Inflammatory macrophage treated with lipopolysaccharide for 4 hours (primary cell): ENCODE data around the gene ESYT2.

ENCODE experiments used
- DNase-seq: peaks from one replicate; pipeline ENCODE4 v3.0.0-alpha.2; 2020

Gene ESYT2

DNA sequence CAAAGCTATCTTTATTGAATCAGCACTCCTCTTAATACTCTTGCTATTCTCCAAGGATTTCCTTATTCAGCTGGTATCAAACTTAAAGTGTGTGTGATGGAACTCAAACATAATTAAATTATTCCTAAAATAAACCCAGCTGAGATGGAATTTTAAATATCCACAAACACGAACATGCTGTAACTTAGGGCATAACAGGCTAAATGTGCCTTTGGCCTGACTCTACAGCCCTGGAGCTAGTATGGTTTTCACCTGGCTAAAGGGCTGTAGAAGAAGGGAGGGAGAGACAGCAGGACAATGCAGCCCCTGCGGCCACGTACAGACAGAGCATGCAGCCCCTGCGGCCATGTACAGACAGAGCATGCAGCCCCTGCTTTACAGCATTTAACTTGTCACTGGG, 34.0 kb downstream of the ESYT2 start:
- DNase-seq, result no peak

- DNase-seq, result no peak
Measured at GRCh38 chr7:158791107-158791506, 38.2 kb downstream of the ESYT2 start.

DNA sequence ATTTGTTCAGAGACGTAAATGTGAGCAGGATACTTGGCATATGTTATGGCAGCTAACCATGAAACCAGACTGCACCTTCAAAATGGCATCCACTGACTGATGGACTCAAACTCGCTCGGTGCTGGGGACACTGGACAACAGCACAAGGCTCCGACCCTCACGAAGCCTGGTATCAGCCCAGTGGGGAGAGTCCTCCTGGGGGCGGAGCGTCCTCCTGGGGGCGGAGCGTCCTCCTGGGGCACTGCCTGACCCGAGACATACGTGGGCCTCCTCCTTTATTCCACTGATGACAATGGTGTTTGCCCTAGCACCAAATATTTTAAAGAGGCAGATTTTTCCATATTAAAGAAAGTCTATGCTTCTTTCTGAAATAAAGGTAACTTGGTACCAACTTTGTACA, 39.5 kb downstream of the ESYT2 start:
- DNase-seq, result no peak

DNA sequence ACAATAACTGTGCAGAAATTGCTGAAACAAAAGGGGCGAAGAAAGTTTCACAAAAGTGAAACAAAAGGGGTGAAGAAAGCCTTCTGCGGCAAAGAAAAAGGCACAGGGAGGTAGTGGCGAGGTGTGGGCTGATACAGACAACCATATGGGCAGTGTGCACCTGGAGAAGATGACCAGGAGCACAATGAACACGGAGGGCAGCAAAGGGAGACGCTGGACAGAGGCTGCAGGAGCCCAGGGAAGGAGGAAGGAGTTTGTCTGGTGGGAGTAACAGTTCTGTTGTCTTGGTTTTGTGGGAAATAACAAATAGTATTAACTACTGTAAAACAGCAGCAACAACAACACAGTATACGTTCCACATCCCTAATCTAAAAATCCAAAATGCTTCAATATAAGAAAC, 42.4 kb downstream of the ESYT2 start:
- DNase-seq, result no peak

- DNase-seq, result no peak
Measured at GRCh38 chr7:158784270-158784669, 45.0 kb downstream of the ESYT2 start.

DNA sequence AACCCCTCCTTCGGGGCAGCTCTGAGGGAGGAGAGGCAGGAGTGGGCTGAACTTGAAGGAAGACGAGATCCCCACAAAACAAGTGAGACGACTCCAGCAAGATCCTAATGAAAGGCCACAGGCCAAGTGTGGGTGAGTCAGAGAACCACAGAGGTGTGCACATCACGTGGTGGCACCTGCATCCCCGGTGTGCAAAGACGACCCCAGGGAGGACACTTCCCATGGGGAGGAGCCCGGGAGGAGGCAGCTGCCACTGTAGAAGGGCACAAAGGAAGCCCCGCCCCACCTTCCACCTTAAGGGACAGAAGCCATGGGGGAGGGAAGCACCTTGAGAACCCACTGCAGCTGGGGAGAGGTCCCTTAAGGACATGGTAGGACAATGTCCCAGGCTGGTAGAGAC, 45.7 kb downstream of the ESYT2 start:
- DNase-seq, result no peak

GRCh38 chr7:158782761-158783401, 46.4 kb downstream of the ESYT2 start:
- DNase-seq, result peak; percentile 18

GRCh38 chr7:158781974-158782664, 47.2 kb downstream of the ESYT2 start:
- DNase-seq, result no peak

GRCh38 chr7:158781217-158781973, 47.9 kb downstream of the ESYT2 start:
- DNase-seq, result no peak

GRCh38 chr7:158779061-158780000, 50.0 kb downstream of the ESYT2 start:
- DNase-seq, result no peak

DNA sequence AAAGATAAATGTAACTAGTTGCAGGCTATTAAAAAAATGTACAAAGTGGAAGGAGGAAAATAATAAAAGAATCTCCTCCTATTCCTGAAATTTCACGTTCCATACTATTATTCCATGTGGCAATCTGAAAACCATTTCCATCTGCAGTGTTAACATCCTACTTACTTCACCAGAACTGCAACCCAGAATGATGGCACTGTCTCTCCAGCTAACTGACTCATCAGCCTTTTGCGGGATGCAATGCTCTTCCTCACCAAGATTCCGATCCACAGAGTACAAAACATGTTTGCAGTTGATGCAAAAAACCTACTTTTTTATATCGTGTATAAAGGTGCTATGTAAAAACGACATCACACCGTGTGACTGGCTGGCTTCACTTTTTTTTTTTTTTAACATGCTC, 50.8 kb downstream of the ESYT2 start:
- DNase-seq, result no peak

DNA sequence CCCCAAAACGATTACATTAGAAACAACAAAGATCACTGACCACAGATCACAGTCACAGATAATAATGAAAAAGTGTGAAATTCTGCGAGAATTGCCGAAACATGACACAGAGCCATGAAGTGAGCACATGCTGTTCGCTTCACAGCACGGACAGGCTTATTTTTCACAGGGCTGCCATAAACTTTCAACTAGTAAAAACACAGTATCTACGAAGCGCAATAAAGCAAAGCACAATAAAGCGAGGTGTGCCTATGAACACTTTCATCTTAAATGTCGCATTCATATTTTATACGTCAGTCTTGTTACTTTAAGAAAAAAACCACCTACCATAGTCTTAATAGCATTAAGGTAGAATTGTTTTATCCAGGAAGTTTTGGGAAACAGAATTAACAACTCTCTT, 51.5 kb downstream of the ESYT2 start:
- no peak for DNase-seq

- DNase-seq, result no peak
Measured at GRCh38 chr7:158776474-158776873, 52.8 kb downstream of the ESYT2 start.

- DNase-seq, result no peak
Measured at GRCh38 chr7:158774952-158775351, 54.4 kb downstream of the ESYT2 start.

GRCh38 chr7:158772916-158773315, 56.4 kb downstream of the ESYT2 start:
- DNase-seq, result no peak

DNA sequence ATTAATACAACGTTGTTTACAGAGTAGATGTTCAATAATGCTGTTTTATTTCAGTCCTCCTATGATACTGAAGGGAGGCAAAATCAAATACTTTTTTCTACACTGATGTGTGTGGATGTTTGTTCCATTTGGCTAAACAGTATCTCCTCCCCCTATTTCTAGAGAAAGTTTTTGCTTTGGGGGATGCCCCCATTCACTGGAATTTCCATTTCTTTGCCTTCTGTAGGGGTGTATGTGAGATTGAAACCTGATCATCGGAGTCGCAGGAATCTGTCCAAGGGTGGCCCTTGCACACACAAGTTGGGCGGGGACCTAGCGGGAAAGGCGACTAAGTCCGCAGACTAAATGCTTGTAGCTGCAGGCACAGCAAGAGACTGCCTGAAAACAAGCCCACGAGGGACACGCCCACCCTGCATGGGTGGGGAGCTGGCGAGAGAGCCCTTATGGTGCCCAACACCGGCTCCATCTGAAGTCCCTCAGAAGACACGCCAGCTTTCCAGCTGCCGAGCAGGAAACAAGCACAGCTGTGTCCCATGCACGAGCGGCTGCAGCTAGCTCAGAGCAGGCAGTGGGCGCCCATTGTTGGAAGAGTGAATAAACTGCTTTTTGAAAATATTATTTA, 58.0 kb downstream of the ESYT2 start:
- DNase-seq, result no peak

DNA sequence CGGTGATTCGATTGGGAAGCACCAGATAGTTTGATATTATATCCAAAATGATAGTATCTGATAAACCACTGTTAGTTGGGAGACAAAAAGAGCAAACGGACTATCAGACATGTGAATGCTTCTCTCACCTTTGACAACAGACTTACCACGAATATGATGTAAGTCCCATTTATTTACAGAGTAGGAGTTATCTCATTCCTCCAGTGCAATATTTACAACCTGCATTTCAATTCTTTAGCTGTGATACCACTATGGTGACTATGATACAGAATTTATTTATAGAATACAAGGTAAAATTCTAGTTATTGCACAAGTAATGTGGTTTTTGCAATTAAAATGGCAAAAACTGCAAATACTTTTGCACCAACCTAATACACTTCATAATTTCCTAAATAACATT, 61.6 kb downstream of the ESYT2 start:
- DNase-seq, result no peak

DNA sequence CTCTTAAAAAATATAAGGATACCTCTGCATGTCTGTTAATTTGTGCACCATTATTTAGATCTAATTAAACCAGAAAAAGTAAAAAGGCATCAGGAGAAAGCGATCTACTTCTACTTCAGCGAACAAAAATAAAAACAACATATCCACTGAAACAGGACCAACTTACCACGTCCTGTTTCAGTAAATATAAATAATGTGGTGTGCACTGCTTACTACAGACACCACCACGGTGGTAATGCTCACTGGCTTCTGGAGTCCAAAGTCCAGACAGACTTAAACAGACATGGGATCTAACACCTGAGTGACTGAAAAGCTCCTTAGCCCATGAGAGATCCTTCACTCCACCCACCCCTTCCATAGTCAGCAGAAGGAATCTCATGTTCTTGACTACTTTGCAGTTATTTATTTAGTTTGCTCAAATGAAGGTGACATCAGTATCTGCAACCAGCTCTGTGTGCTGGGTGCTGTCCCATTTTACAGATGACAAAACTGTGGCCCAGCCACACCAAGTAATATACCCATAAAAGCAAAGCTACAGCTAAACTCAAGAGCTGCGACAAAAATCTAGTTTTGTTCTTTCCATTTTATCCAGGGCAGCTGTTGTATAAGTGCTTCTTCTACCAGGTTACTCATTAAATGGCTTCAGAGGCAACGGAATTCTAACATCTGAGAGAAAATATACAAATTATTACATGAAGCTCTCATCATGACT, 62.6 kb downstream of the ESYT2 start:
- DNase-seq, result no peak

GRCh38 chr7:158765020-158765419, 64.3 kb downstream of the ESYT2 start:
- DNase-seq, result no peak

- DNase-seq, result no peak
Measured at GRCh38 chr7:158763454-158764033, 65.8 kb downstream of the ESYT2 start.

DNA sequence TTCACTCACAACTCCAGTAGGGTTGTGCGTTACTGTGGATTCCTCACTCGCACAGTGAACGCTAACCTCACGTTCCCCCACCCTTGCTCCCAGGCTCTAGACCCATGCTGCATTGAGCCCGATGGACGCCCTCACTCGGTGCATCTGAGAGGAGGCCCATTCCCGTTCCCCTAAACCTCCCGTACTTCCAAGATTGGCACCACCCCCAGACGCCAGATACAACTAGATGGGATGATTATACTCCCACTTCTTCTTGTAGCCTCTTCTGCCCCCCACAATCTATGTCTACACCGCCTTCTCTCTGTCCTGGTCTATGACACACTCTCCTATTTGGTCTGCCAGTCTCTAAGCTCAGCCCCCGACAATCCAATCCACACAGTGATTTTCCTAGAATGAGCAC, 67.4 kb downstream of the ESYT2 start:
- DNase-seq, result no peak

DNA sequence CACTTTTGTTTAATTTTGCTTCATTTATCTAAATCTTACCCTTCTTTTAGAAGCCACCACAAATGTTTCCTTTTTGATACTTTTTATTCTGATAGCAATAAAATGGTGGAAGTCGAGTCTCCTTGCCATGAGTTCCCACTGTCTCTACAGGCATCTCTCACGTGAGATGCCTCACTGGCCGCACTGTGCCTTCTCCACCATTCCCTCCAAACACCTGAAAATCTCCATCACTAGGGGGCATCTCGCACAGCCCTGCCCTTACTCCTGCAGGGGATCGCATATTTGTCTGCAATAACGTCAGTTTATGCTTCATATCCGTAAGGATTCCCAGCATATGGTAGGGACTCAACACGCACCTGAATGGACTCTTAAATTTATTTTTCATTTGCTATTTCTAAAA, 68.4 kb downstream of the ESYT2 start:
- DNase-seq, result no peak
